GM21381 (cell line): ENCODE results near the gene CGA.

ENCODE experiments used
- ATAC-seq: cut with Tn5 transposase; IDR thresholded peaks from one replicate; pipeline ENCODE4 v1.9.1; 2021; ENCODE audit warnings: mild to moderate bottlenecking, moderate library complexity; ENCODE audit not compliant: unreplicated experiment

The CGA gene

GRCh38 chr6:87089135-87089534 lies 5.8 kb downstream of the CGA start:
- ATAC-seq = no peak

GRCh38 chr6:87088076-87088475 lies 6.8 kb downstream of the CGA start:
- ATAC-seq = no peak

GRCh38 chr6:87082160-87082721 lies 12.7 kb downstream of the CGA start:
- no peak for ATAC-seq

GRCh38 chr6:87078983-87079616 lies 15.8 kb downstream of the CGA start:
- peak; percentile 77 for ATAC-seq

- no peak for ATAC-seq
Measured at GRCh38 chr6:87075168-87075567, 19.7 kb downstream of the CGA start.

GRCh38 chr6:87074101-87074621 lies 20.7 kb downstream of the CGA start:
- no peak for ATAC-seq

- no peak for ATAC-seq
Measured at GRCh38 chr6:87071683-87072082, 23.2 kb downstream of the CGA start.

GRCh38 chr6:87070741-87071140 lies 24.2 kb downstream of the CGA start:
- no peak for ATAC-seq

- ATAC-seq = no peak
Measured at GRCh38 chr6:87068795-87069194, 26.1 kb downstream of the CGA start.

- no peak for ATAC-seq
Measured at GRCh38 chr6:87066449-87067333, 28.2 kb downstream of the CGA start.

- no peak for ATAC-seq
Measured at GRCh38 chr6:87065117-87065516, 29.8 kb downstream of the CGA start.

- ATAC-seq = no peak
Measured at GRCh38 chr6:87059943-87060342, 35.0 kb downstream of the CGA start.

- ATAC-seq = no peak
Measured at GRCh38 chr6:87054143-87054833, 40.6 kb downstream of the CGA start.

GRCh38 chr6:87053312-87053711 lies 41.6 kb downstream of the CGA start:
- no peak for ATAC-seq

- ATAC-seq = no peak
Measured at GRCh38 chr6:87049779-87050178, 45.1 kb downstream of the CGA start.

GRCh38 chr6:87045521-87046075 lies 49.3 kb downstream of the CGA start:
- no peak for ATAC-seq

- no peak for ATAC-seq
Measured at GRCh38 chr6:87040729-87041128, 54.2 kb downstream of the CGA start.
